Measurements from ENCODE around the gene TMEM215. TPM values are rescaled to one million over a fixed set of nuclear protein-coding genes. Genes with fewer than 3 reads are reported as not detected.

TMEM215 gene
- polyA plus RNA-seq, 1 donor (not counting 4 experiments of a cell fraction or from before 2014, with no cell fraction given) = not detected

DNA sequence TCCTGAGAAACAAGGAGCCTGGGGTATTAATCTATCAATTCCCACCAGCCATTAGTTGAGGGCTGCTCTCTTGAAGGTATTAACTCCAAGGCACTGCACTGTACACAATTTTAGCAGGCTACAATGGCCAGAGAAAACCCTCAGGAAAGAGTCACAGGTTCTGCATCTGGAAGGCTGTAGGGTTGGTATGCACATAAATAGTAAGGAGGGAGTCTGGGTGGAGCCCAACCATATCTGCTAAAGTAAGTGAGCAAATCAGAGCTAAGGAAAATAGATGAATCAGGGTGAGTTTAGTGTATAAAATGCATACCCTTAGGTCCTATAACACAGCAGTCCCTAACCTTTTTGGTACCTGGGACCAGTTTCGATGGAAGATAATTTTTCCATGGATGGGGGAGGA, 18.2 kb downstream of the TMEM215 start:
- no peaks in the 10 kb centered on the region for H3K27me3 ChIP-seq (ENCODE audit: control insufficient read depth, extremely low read depth, insufficient read depth, low read length)
- no peak overlapping the region for H2AFZ ChIP-seq (ENCODE audit: control insufficient read depth, low read length)
- H3K9me1 ChIP-seq (ENCODE audit: control insufficient read depth, extremely low read depth, insufficient read depth, low read length) = no peaks in the 10 kb centered on the region
- no peak overlapping the region for H3K27ac ChIP-seq (ENCODE audit: control insufficient read depth, insufficient read depth, low read length)
- TF ChIP-seq, protein P1, sequence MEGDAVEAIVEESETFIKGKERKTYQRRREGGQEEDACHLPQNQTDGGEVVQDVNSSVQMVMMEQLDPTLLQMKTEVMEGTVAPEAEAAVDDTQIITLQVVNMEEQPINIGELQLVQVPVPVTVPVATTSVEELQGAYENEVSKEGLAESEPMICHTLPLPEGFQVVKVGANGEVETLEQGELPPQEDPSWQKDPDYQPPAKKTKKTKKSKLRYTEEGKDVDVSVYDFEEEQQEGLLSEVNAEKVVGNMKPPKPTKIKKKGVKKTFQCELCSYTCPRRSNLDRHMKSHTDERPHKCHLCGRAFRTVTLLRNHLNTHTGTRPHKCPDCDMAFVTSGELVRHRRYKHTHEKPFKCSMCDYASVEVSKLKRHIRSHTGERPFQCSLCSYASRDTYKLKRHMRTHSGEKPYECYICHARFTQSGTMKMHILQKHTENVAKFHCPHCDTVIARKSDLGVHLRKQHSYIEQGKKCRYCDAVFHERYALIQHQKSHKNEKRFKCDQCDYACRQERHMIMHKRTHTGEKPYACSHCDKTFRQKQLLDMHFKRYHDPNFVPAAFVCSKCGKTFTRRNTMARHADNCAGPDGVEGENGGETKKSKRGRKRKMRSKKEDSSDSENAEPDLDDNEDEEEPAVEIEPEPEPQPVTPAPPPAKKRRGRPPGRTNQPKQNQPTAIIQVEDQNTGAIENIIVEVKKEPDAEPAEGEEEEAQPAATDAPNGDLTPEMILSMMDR (optimal IDR thresholded peaks at IDR 0.05 in 1 of 3, IDR thresholded peaks at IDR 0.05 in 1 of 3, conservative IDR thresholded peaks at IDR 0.05 in 1 of 3; ENCODE audit: extremely low read depth in 1 of 3, insufficient read depth in 2 of 3, low read length in 3 of 3) = no peak
- TF ChIP-seq EZH2 (IDR thresholded peaks at IDR 0.05; ENCODE audit: low read length) = no peak
- no peak overlapping the region for H3K4me3 ChIP-seq (ENCODE audit: control insufficient read depth in 2 of 3, extremely low read depth in 1 of 3, insufficient read depth in 2 of 3, low read depth in 1 of 3, low read length in 3 of 3)
- H3K4me2 ChIP-seq (ENCODE audit: control insufficient read depth, extremely low read depth, insufficient read depth, low read depth, low read length) = no peak overlapping the region
- no peak for DNase-seq (ENCODE audit: low read depth, low spot score)
- no peaks in the 10 kb centered on the region for H3K4me1 ChIP-seq (ENCODE audit: control insufficient read depth, extremely low read depth, insufficient read depth, low read length)
- no peaks in the 10 kb centered on the region for H3K9me3 ChIP-seq (ENCODE audit: control insufficient read depth, low read depth, low read length)
- no peaks in the 10 kb centered on the region for H3K36me3 ChIP-seq (ENCODE audit: control insufficient read depth in 2 of 2, extremely low read depth in 1 of 2, insufficient read depth in 2 of 2, low read length in 2 of 2)
- dilution Hi-C loops (cut with MboI; ENCODE audit: extremely low pct_ligation_motif_present, low sequenced_read_pairs) = no loop called here
- H4K20me1 ChIP-seq (ENCODE audit: control insufficient read depth, extremely low read depth, insufficient read depth, low read length) = no peaks in the 10 kb centered on the region
- H3K79me2 ChIP-seq (ENCODE audit: control insufficient read depth, insufficient read depth, low read length) = no peaks in the 10 kb centered on the region
- H3K9ac ChIP-seq (ENCODE audit: control insufficient read depth, extremely low read depth, insufficient read depth, low read length) = no peak overlapping the region
- FAIRE-seq = no peak

DNA sequence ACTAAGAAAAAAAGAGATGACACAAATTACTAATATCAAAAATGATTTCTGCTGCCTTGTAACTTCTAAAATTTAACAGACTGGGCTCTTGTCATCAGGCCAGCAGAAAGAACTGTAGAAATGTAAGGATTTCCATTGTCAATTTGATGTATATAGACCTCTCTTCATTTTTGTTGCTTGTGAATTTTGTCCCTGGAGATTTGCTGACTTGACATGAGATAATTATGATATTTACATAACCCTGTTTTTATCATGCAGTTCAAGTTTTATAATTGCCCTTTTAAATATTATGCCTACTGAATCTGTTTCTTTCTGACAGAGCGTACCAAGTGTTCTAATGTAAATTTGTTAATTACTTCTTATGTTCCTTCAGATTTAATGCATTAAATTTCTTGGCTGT, 23.9 kb downstream of the TMEM215 start:
- no peak overlapping the region for H2AFZ ChIP-seq (ENCODE audit: control insufficient read depth, low read length)
- H3K36me3 ChIP-seq (ENCODE audit: control insufficient read depth in 2 of 2, extremely low read depth in 1 of 2, insufficient read depth in 2 of 2, low read length in 2 of 2) = no peaks in the 10 kb centered on the region
- no peak for TF ChIP-seq EZH2 (IDR thresholded peaks at IDR 0.05; ENCODE audit: low read length)
- TF ChIP-seq, protein P1 (optimal IDR thresholded peaks at IDR 0.05 in 1 of 3, IDR thresholded peaks at IDR 0.05 in 1 of 3, conservative IDR thresholded peaks at IDR 0.05 in 1 of 3; ENCODE audit: extremely low read depth in 1 of 3, insufficient read depth in 2 of 3, low read length in 3 of 3) = no peak
- H3K79me2 ChIP-seq (ENCODE audit: control insufficient read depth, insufficient read depth, low read length) = no peaks in the 10 kb centered on the region
- no peak overlapping the region for H3K4me3 ChIP-seq (ENCODE audit: control insufficient read depth in 2 of 3, extremely low read depth in 1 of 3, insufficient read depth in 2 of 3, low read depth in 1 of 3, low read length in 3 of 3)
- H3K9me3 ChIP-seq (ENCODE audit: control insufficient read depth, low read depth, low read length) = no peaks in the 10 kb centered on the region
- FAIRE-seq = no peak
- H3K9me1 ChIP-seq (ENCODE audit: control insufficient read depth, extremely low read depth, insufficient read depth, low read length) = no peaks in the 10 kb centered on the region
- no peak overlapping the region for H3K27ac ChIP-seq (ENCODE audit: control insufficient read depth, insufficient read depth, low read length)
- no peak for DNase-seq (ENCODE audit: low read depth, low spot score)
- no peaks in the 10 kb centered on the region for H3K4me1 ChIP-seq (ENCODE audit: control insufficient read depth, extremely low read depth, insufficient read depth, low read length)
- no peaks in the 10 kb centered on the region for H3K27me3 ChIP-seq (ENCODE audit: control insufficient read depth, extremely low read depth, insufficient read depth, low read length)
- H3K4me2 ChIP-seq (ENCODE audit: control insufficient read depth, extremely low read depth, insufficient read depth, low read depth, low read length) = no peak overlapping the region
- dilution Hi-C loops (cut with MboI; ENCODE audit: extremely low pct_ligation_motif_present, low sequenced_read_pairs) = no loop called here
- no peak overlapping the region for H3K9ac ChIP-seq (ENCODE audit: control insufficient read depth, extremely low read depth, insufficient read depth, low read length)
- no peaks in the 10 kb centered on the region for H4K20me1 ChIP-seq (ENCODE audit: control insufficient read depth, extremely low read depth, insufficient read depth, low read length)
